SKM-1 treated with dmso at 0.1 percent for 144 hours (cell line): Measurements from ENCODE around the gene PPP1R14B.

Experiments used
- DNase-seq: peaks from one replicate; lab custom pipeline; 2025; ENCODE audit not compliant: unreplicated experiment; lab: John Stamatoyannopoulos, UW

Gene PPP1R14B, protein sequence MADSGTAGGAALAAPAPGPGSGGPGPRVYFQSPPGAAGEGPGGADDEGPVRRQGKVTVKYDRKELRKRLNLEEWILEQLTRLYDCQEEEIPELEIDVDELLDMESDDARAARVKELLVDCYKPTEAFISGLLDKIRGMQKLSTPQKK

DNA sequence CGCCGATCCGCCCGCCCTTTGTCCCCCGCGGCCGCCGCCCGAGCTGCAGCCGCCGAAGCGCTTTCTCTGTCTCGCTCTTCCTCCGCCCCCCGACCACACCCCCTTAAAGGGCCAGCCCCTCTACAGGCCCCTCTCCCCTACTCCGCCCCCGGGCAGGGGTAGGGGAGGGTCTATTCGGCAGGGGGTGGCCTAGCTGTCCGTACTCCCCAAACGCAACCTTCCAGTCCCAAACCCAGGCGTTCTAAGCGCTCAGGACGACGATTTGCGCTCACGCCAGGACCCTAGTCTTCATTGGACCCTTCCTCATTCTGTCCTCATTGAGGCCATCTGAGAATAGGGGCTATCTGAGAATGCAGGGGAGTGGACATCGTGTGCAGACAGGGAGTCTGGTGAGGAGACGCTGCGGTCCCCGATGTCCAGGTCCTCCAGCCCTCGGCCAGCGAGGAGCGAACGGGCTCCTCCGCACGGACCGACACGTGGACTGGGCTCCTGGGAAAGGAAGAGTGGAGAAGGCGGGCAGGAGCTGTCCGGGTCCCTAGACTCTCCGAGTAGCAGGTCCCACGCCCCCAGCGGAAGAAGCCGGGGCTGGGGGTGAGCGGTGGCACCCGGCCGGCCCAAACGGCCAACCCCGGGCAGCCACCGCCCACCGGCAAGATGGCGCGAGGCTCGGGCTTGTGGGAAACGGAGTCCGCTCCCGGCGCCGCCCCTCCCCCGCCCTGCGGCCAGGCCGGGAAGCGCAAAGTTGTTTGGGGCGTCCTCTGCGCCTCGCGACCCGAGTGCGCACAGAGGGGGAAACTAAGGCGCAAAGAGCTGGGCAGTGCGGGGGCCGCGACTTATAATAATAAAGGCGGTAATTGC, at the start of gene PPP1R14B:
TSS of gene PPP1R14B (minus strand) at position 73 of the 858 bp plus-strand sequence. CDS start 270 bp downstream, outside the sequence.
- peak; percentile 75 for DNase-seq

DNA sequence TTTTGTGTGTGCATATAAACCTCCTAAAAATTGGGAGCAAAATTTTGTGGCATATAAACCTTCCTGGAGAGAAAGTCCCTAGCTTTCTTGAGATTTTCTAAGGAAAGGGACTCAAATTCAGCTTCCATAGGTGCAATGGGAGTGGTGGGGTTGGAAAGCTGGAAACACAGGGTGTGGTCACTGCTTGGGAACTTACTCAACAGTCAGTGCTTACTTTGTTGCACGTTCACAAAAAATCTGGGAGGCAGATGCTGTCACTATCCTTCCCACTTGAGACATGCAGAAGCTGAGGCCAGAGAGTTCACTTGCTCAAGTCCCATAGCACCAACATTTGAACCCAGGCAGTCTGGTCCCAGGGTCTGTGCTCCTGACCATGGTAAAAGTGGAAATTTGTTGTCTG, 49.5 kb upstream of the PPP1R14B start:
- DNase-seq = no peak

DNA sequence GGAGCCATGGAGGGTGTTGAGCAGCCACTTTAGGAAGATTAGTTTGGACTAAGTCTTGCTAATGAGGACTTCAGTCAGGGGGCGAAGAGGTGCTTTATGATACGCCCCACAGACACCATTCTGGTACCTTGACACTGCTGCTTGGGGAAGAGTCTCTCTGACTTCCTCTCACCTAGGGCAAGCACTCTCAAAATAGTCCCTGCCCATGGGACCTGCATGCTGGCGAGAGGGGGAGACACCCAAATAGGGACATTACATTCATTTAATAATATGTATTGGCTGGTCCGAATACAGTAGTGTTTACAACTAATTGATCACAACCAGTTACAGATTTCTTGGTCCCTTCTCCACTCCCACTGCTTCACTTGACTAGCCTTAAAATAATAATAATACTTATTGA, 49.0 kb upstream of the PPP1R14B start:
- DNase-seq = no peak

DNA sequence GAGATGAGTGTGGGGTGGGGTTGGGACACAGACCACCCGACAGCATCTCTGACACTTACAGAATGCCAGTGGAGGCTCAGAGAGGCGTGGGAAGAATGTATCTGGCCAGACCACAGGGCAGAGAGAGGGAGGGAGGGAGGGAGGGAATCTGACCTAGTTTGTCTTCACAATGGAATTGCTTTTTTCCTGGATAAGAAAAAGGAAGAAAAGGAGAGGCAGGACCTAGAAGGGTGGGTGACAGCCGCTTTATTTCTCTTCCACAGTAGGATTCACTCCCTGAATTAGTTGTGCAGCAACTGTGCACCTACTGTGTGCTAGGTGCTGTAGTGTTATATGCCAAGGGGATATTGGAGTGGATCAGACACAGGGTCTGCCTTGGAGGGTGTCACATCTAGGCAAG, 48.0 kb upstream of the PPP1R14B start:
- no peak for DNase-seq

DNA sequence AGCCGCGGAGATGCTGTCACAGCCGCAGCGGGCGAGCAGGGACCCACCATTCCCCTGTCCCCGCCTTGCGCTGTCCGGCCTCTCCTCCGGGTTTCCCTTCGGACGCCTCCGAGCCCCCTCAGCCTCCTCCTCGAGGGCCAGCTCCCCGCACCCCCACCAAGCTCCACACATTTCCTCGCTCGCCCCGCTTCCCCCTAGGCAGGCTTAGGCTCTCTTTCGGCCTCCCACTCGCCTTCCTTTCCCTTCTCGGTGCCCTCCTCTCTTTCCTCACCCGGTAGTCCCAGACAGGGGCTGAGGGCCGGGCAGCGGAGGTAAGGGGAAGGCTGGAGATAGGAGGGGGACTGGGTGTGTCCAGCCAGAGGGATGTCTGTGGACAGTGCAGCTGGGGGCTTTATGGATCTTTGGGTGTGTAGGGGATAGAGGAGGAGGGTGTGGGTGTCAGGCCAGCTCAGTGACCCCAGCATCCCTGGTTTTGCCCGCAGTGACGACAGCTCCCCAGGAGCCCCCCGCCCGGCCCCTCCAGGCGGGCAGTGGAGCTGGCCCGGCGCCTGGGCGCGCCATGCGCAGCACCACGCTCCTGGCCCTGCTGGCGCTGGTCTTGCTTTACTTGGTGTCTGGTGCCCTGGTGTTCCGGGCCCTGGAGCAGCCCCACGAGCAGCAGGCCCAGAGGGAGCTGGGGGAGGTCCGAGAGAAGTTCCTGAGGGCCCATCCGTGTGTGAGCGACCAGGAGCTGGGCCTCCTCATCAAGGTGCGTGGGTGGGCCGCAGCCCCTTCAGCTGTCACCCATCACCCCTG, 45.9 kb upstream of the PPP1R14B start:
- no peak for DNase-seq

DNA sequence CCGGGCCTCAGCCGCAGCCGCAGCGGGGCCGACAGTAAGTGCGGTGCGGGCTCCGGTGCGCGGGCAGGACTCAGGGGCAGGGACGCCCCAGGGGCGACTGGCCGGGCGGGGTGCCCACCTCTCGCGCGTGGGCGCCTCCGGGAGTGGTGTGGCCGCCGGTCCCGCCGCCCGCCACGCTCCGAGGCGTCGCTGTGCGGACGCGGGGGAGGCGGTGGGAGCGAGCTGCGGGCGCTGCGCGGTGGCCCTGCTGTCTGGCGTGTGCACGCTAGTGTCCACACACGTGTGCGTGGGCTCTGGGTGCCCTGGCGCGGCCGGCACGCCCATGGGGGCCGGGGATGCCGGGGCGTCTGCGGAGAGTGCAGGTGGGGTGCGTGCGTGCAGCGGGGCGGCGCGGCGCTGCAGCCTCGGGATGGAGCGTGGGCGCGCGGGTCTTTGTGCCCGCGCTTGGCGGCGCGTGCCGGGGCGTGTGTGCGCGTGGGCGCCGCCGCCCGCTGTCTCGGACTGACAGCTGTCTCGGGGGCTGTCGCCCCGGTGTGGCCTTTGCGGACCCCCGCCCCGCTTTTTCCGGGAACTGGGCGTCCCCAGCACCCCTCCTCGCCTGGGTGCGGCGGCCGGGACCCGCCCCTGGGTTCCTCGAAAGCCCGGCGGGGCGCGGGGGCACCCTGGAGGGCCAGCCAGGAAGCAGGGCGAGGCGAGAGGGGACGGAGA, 45.2 kb upstream of the PPP1R14B start:
- no peak for DNase-seq

DNA sequence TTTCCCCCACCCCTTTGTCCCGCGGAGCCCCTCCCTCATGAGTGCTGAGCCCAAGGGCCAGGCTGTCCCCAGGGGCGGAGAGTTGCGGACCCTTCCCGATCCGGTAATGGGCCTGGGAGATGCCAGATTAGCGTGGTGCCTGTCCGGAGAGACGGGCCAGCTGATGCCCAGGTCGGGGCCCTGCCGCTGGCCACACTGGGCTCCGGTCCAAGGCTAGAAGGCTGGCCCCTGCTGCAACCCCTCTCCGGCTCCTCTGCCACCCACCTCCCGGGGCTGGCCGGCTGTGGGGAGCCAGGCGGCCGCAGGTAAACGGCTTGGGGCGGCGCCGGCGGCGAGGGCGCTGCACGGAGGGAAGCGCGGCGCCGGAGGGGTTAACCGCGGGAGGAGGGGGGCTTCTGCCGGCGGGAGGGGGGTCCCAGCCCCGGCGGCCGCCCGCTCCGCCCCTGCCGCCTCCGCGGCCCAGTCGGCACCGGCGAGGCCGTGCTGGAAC, 44.6 kb upstream of the PPP1R14B start, which contains the start of gene KCNK4:
TSS of gene KCNK4 (plus strand) at position 41 of the 490 bp plus-strand sequence. CDS start 1,717 bp downstream, outside the sequence.
- DNase-seq = no peak

DNA sequence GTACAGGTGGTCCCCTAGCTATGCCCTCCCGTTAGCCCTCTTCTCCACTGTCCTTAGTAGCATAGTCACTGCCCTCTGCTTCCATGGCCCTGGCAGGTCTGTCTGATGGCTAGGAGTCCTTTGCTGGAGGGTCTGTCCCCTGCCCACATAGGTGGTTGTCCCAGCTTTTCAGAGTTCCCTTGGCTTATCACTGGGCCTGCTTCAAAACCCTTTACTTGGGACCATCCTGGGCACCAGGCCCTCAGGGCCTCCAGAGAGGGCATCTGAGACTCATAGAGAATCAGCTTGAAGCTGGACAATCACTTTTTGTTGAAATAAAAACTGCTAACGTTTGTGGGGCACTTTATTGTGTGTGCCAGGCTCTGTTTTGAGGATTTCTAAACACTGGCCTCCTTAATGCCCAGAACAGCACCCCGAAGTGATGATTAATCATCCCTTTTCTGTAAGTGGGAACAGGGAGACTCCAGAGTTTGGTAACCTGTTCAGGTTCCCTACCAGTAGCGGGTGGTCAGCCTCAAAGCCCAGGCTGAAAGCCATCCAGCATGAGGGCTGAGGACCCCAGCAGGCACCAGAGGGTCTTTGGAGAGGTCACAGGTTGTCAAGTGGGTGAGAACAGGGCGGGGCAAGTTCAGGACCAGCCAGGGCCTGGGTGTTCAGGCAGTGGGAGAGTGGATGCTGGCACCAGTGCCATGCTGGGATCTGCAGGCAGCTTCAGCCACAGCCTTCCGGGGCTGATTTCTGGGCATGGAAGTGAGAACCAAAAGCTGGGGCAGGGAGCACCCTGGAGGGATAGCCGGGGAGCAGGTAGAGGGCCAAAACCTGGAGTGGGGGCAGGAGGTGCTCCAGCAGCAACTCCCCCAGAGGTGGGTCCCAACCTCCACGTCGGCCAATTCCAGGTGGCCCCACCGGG, 43.9 kb upstream of the PPP1R14B start:
- no peak for DNase-seq

DNA sequence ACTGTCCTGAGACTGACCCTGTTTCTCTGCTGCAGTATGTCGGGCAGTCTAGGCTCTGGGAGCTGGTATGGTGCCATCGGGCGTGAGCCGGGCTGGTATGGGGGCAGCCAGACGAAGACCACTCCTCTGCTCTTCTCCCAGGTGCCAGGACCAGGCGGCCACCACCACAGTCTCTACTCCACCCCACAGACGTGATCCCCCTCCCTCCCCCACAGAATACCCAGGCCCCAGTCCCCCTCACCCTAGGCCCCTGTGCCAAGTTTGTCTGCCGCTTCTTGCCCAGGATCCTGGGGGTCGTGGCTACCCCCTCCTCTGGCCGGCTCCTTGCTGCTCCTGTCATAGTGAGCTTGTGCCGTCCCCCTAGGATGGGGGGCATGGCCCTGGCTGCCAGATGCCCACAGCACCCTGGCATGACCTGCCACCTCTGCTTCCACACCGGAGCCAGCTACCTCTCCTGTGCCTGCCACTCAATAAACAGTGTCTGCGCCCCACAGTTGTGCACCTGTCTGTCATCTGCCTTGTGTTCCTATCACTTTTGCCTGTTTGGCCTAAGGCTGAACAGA, 42.3 kb upstream of the PPP1R14B start:
- DNase-seq = no peak

DNA sequence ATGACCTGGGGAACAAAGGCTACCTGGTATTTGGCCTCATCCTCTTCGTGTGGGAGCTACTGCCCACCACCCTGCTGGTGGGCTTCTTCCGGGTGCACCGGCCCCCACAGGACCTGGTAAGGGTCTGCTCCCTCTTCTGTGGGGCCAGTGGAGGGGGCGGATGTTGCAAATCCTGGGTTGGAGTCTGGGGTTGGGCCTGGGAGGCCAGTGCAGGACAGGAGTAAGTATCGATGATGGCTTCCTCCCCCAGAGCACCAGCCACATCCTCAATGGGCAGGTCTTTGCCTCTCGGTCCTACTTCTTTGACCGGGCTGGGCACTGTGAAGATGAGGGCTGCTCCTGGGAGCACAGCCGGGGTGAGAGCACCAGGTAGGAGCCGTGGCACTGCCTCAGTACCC, 41.6 kb upstream of the PPP1R14B start:
- DNase-seq = no peak

DNA sequence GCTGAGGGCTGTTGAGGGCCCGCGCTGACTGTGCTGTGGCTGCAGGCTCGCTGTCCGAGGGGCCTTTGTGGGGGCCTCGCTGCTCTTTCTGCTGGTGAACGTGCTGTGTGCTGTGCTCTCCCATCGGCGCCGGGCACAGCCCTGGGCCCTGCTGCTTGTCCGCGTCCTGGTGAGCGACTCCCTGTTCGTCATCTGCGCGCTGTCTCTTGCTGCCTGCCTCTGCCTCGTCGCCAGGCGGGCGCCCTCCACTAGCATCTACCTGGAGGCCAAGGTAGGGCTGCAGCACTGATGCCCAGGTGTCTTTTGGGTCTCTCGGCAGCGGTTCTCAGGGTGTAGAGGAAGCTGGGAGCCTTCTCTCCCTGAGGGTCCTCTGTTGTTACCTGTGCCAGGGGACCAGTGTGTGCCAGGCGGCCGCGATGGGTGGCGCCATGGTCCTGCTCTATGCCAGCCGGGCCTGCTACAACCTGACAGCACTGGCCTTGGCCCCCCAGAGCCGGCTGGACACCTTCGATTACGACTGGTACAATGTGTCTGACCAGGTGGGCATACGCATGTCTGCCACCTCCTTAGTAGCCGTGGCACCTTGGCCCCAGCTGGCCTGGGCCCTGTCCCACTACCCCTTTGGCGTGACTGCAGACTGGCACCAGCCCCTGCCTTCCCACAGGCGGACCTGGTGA, 41.1 kb upstream of the PPP1R14B start:
- no peak for DNase-seq

DNA sequence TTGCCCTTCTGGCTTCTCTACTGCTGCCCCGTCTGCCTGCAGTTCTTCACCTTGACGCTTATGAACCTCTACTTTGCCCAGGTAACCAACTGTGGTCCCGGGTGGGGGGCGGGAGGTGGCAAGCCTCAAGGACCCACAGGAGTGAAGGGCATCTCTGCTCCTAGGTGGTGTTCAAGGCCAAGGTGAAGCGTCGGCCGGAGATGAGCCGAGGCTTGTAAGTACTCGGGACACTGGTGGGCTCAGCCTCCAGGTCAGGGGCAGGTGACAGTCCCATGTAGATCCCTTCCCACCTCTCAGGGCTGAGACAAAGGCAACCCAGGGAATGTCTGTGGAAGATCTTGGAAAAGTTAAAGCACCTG, 40.0 kb upstream of the PPP1R14B start:
- no peak for DNase-seq

DNA sequence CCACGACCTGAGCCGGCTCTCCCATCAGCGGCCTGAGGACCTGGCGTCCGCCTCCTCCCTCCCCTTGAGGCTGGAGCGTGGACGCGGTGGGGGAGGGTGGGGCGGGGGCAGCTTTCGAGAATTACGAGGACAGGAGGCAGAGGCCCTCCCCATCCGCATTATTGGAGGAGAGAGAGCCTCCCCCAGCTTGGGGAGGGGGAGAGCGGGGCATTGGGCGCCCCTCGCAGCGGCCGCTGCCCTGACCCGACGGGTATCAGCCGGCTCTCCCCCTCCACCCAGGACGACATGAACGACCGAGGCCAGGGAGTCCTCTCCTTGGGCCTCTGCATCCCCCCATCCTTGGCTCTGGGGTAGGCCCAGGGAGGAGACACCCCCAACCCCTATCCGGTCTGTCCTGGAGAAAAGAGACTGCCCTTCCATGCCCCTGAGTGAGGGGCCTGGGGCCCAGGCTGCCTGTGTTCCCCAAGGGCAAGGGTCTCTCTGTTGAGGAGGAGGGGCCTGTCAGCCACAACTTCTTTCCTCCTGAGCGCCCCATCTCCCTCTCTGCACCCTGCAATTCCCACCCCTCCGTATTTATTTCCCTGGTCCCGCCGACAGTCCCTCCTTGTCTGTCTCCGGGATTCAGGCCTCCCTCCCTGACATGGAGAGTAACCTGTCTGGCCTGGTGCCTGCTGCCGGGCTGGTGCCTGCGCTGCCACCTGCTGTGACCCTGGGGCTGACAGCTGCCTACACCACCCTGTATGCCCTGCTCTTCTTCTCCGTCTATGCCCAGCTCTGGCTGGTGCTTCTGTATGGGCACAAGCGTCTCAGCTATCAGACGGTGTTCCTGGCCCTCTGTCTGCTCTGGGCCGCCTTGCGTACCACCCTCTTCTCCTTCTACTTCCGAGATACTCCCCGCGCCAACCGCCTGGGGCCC, 39.4 kb upstream of the PPP1R14B start:
- no peak for DNase-seq

DNA sequence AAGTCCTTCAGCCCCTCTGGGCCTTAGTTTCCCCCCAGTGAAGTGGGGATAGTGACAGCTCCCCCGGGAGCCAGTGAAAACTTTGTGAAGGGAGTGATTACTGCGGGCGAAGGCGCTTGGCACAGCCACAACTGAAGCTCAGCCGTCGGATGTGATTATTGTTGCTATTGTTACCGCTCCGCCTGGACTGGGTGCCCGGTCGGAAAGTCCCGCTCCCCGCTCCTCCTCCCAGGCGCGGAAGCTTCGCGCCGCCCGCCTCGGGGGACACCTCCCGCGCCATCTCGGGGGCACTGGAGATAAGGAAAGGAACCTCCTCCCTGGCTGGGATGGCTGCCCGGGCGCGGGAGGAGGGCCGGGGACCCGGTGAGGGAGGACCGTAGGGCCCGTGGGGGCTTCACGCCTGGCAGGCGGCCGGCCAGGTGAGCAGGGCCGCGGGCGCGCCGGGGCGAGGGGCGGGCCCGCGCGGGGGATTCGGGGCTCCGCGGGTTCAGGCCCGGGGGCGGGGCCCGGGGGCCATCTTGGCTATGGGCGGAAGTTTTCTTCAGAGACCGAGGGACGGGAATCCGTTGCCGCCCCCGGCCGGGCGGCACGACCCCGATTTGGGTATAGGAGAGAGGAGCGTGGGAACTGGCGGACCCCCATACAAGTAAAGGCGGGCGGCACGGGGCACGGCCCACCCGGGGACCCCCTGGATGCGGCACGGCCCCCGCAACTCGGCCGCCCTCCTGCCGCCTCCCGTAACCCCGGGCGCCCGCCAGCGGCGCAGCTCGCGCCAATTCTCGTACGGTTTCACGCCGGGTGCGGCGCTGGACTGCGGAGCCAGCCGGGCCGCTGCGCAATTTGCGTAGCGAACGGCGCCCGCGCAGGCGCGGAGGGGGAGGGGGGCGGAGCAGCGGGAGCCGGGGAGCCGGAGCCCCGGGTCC, 38.5 kb upstream of the PPP1R14B start, which contains the start of gene GPR137:
TSS of gene GPR137 (plus strand) at position 887 of the 923 bp plus-strand sequence. CDS start 677 bp downstream, outside the sequence.
- peak; percentile 65 for DNase-seq

DNA sequence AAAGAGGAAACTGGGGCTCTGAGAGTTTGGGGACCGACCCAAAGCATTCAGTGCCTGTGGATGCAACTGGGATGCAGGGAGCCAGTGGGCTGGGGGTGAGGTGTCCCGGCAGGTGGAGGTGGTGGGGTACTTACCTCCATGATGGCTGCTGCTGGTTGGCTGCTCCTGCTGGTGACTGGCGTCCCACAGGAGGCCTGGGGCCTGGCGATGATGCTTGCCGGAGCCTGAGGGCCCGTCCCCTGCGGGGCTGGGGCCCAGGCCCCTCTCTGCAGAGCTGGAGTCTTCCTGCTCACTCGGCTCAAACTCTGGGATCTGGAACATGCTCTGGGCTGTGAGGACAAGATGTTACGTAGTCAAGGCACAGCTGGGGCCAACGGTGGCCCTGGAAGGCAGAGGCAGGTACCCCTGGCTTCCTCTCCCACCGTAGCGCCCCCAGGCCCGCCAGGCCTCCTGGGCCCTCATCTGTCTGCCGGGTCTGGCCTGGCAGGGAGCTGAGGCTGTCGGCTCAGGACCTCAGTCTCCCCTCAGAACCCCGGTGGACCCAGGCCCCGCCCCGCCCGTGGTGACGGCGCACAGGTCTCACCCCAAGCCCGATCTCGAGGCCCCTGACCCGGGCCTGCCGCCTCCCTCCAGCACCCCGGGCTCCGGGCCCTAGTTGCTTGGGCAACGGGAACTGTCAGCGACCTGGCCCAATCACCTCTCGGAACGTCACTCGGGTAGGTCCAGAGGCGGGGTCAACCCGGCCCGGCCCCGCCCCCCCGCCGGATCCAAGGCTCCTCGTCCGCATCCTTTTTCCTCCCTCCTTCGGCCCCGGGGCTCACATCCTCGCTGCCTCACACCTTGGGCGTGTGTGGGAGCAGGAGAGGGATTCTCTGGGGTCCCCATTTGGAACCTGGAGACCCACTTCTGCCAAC, 37.6 kb upstream of the PPP1R14B start, which contains the start of gene BAD:
TSS of gene BAD (minus strand) at position 618 of the 914 bp plus-strand sequence. CDS start at position 321, 297 bp downstream.
- peak; percentile 93 for DNase-seq

DNA sequence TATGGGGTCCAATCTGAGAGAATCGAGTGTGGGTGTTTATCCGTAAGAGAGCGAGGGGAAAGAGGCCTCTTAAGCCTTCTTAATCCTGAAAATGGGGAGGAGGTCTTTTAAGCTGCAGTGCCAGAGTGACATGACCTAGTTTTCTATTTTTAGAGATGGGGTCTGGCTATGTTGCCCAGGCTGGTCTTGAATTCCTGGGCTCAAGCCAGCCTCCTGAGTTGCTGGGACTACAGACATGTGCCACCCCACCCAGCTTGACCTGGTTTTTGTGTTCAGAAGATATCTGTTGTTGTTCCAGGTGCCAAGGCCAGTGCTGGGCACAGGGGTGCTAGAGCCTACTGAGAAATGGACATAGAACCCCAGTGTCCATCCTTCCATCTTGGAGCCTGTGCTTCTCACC, 36.3 kb upstream of the PPP1R14B start:
- DNase-seq = no peak
